ENCODE measurements around the gene ATP10A.

GRCh38 chr15:25824618-25825017, 38.5 kb downstream of the ATP10A start:
- TF ChIP-seq, protein P1, sequence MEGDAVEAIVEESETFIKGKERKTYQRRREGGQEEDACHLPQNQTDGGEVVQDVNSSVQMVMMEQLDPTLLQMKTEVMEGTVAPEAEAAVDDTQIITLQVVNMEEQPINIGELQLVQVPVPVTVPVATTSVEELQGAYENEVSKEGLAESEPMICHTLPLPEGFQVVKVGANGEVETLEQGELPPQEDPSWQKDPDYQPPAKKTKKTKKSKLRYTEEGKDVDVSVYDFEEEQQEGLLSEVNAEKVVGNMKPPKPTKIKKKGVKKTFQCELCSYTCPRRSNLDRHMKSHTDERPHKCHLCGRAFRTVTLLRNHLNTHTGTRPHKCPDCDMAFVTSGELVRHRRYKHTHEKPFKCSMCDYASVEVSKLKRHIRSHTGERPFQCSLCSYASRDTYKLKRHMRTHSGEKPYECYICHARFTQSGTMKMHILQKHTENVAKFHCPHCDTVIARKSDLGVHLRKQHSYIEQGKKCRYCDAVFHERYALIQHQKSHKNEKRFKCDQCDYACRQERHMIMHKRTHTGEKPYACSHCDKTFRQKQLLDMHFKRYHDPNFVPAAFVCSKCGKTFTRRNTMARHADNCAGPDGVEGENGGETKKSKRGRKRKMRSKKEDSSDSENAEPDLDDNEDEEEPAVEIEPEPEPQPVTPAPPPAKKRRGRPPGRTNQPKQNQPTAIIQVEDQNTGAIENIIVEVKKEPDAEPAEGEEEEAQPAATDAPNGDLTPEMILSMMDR (IDR thresholded peaks at IDR 0.05; ENCODE audit: poor library complexity, severe bottlenecking): no peak
- no peak for TF ChIP-seq RAD21 (conservative IDR thresholded peaks at IDR 0.05)
- TF ChIP-seq TAF1 (IDR thresholded peaks at IDR 0.05; ENCODE audit: low read depth): no peak

All from neural cell (in vitro differentiated cells).